GM12892 (cell line): ENCODE measurements around the gene UBA6.

Experiments used
- POLR2A ChIP-seq: IDR thresholded peaks from 2 replicates; pipeline ENCODE4 v1.6.1; 2011; ENCODE audit warnings: low read depth, low read length, control low read depth
- POLR2AphosphoS5 ChIP-seq: IDR thresholded peaks from 2 replicates; pipeline ENCODE4 v1.6.1; 2011; ENCODE audit warnings: low read depth, low read length, control low read depth

- TF ChIP-seq POLR2A (no peak), POLR2AphosphoS5 (no peak)
These were observed 16.6 kb upstream of the UBA6 start for GRCh38 chr4:67717586-67717985.
